Hypothalamus (tissue), 51 donors: Measurements from ENCODE around the gene KLK13.
A peak's percentile ranks its signal among the peaks of the same experiment; 100 is the strongest.

Experiments used
- DNase-seq, 51 donors: peaks; one replicate each; lab custom pipeline; 2025; lab: John Stamatoyannopoulos, UW

Gene KLK13

GRCh38 chr19:51024924-51025323, 40.0 kb downstream of the KLK13 start:
- DNase-seq, result no peak

- no peak for DNase-seq
These were observed 40.9 kb downstream of the KLK13 start for GRCh38 chr19:51023946-51024345.

- no peak for DNase-seq
These were observed 42.4 kb downstream of the KLK13 start for GRCh38 chr19:51022526-51022925.

- peak in 3 of 51 donors; percentile 6 to 19 (median 6) for DNase-seq
These were observed 43.8 kb downstream of the KLK13 start for GRCh38 chr19:51020988-51021651.

- DNase-seq, result no peak
These were observed 45.4 kb downstream of the KLK13 start, which contains the start of gene KLK10 for GRCh38 chr19:51019544-51019925. KLK10 (minus strand) TSS chr19:51019709; CDS start chr19:51019130, 579 bp downstream.

- DNase-seq, result peak in 3 of 51 donors; percentile 2 to 12 (median 5)
These were observed 45.9 kb downstream of the KLK13 start for GRCh38 chr19:51018745-51019543.

GRCh38 chr19:51016798-51017683, 47.9 kb downstream of the KLK13 start:
- DNase-seq, result peak in 46 of 51 donors; percentile 5 to 86 (median 42)

GRCh38 chr19:51015691-51016267, 49.1 kb downstream of the KLK13 start:
- no peak for DNase-seq

GRCh38 chr19:51014242-51014641, 50.6 kb downstream of the KLK13 start:
- DNase-seq, result no peak

GRCh38 chr19:51012661-51013190, 52.2 kb downstream of the KLK13 start:
- no peak for DNase-seq

GRCh38 chr19:51010066-51010795, 54.7 kb downstream of the KLK13 start:
- no peak for DNase-seq

GRCh38 chr19:51009061-51009891, 55.6 kb downstream of the KLK13 start:
- DNase-seq, result no peak

GRCh38 chr19:51007488-51007887, 57.4 kb downstream of the KLK13 start:
- no peak for DNase-seq

GRCh38 chr19:51006406-51006805, 58.5 kb downstream of the KLK13 start:
- no peak for DNase-seq
